Fibroblast of the aortic adventitia (primary cell): ENCODE data around the gene SGSM1. TPM values are rescaled to one million over a fixed set of nuclear protein-coding genes. Genes with fewer than 3 reads are reported as not detected.

ENCODE experiments used
- DNase-seq: peaks from one replicate; pipeline ENCODE4 v3.0.0-alpha.2; 2010; ENCODE audit warnings: low read depth
- H3K4me3 ChIP-seq: 2 replicates; pipeline ENCODE4 v1.5.1; 2011; ENCODE audit warnings: low read depth, mild to moderate bottlenecking, control low read depth, low read length, moderate library complexity
- total RNA-seq: library from RNA; depleted of rRNA; stranded (reverse); fragments of >200 nt; gene quantifications from 2 replicates; pipeline ENCODE4 v1.2.3, GENCODE V29; 2012; ENCODE audit warnings: low replicate concordance
- TF ChIP-seq, protein P1 (sequence below): IDR thresholded peaks from 2 replicates; pipeline ENCODE4 v1.5.1; 2011; ENCODE audit warnings: mild to moderate bottlenecking, low read length, control low read depth, inconsistent platforms; ENCODE audit not compliant: insufficient read depth

SGSM1 gene
- total RNA-seq, 1 donor: not detected

DNA sequence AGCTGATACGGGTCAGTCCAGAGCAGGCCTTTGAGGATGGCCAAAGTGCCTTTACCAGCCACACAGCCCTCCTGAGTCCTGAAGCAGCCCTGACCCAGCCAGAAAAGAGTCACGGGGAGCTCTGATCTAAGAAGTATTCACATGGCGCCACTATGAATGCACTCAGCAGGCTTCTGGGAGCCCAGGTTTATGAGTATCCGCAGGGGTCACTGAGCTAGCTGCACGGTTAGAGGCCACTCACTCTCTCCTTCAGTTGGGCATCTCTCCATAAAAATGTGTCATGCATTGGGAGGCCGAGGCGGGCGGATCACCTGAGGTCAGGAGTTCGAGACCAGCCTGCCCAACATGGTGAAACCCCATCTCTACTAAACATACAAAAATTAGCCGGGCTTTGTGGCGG, 156.8 kb downstream of the SGSM1 start:
- TF ChIP-seq, protein P1, sequence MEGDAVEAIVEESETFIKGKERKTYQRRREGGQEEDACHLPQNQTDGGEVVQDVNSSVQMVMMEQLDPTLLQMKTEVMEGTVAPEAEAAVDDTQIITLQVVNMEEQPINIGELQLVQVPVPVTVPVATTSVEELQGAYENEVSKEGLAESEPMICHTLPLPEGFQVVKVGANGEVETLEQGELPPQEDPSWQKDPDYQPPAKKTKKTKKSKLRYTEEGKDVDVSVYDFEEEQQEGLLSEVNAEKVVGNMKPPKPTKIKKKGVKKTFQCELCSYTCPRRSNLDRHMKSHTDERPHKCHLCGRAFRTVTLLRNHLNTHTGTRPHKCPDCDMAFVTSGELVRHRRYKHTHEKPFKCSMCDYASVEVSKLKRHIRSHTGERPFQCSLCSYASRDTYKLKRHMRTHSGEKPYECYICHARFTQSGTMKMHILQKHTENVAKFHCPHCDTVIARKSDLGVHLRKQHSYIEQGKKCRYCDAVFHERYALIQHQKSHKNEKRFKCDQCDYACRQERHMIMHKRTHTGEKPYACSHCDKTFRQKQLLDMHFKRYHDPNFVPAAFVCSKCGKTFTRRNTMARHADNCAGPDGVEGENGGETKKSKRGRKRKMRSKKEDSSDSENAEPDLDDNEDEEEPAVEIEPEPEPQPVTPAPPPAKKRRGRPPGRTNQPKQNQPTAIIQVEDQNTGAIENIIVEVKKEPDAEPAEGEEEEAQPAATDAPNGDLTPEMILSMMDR: no peak
- no peak overlapping the region for H3K4me3 ChIP-seq
- DNase-seq: no peak

DNA sequence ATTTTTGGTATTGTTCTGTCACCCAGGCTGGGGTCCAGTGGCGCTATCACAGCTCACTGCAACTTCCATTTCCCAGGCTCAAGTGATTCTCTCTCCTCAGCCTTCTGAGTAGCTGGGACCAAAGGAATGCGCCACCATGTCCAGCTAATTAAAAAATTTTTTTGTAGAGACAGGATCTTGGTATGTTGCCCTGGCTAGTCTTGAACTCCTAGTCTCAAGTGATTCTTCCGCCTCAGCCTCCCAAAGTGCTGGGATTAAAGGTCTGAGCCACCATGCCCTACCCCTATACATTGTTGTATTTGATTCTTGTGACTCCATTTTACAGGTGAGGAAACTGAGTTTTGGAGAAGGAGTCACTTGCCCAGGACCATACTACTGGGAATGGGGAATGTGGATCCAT, 158.4 kb downstream of the SGSM1 start:
- no peak for DNase-seq
- TF ChIP-seq, protein P1: no peak
- H3K4me3 ChIP-seq: no peak overlapping the region

DNA sequence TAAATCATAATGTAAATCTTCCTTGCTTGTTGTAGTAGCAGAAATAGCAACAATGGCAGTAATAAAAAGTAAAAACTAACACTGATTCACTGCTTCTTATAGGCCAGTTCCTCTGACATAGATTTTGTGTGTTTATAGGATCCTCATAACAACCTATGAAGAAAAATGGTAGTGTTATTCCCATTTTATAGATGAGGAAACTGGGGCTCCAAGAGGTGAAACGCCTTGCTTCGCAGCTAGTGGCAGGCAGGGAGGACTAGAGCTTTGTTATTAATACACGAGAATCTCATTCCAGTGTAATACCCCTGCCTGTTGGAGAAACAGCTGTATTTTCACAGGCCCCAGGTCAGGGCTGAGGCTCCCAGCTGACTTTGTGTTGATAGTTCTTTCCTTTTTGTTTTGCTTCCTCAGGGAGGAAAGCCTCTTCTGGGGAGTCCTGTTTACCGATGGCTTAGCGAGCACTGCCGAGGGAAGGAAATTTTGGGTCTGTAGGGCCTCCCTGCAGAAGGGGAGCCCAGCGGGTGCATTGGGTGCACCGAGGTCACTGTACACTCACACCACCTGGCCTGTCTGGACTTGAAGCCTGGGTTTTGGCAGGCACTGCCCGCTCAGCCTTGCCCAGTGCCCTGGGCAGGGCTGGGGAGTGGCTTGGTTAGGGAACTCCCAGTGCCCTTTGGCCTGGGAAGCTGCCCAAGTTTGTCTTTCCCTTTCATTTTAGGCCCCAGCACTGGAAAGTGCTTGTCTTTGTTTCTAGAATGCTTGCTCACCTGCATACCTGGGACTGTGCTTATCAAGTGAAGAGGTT, 160.0 kb downstream of the SGSM1 start:
- no peak overlapping the region for H3K4me3 ChIP-seq
- DNase-seq: no peak
- TF ChIP-seq, protein P1: no peak

- TF ChIP-seq, protein P1: no peak
- H3K4me3 ChIP-seq: no peak overlapping the region
- peak; percentile 51 for DNase-seq
Observed at GRCh38 chr22:24968066-24968561, 162.1 kb downstream of the SGSM1 start.

DNA sequence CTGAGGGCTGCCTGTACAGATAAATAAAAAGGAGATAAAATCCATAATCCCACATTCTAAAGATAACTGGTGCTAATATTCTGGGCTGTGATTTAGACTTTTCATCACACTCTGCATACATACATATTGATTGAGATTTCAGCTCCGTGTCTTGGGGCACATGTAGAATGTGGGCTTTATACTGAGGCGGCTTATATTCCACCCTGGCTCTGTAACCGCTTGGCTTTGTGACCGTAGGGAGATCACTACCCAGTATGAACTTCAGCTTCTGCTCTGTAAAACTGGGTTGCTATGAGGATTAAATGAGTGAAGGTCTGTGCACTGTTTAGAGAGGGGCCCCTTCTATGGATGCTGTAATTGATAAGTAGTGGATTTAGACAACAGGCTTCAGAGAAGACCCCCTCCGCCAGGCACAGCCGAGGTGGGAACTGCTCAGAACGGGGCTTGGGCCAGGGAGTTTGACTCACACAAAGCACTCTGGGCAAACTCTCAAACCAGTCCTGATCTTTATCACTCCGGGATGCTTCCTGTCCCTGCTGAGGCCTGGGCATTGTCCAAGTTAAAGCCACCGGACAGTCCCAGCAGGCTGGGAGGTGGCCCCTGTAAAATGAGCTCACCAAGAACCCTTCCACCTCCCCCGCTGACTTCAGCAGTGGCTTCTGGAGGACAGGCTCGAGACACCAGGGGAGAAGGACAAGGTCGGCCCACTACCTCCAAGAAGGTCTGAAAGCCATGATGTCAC, 163.7 kb downstream of the SGSM1 start:
- TF ChIP-seq, protein P1: no peak
- peak; percentile 51 for DNase-seq
- no peak overlapping the region for H3K4me3 ChIP-seq

GRCh38 chr22:24972369-24972768, 166.4 kb downstream of the SGSM1 start:
- TF ChIP-seq, protein P1: no peak
- no peak overlapping the region for H3K4me3 ChIP-seq
- no peak for DNase-seq
